K562 (cell line): ENCODE data around the gene MMP1. TPM values are rescaled to one million over a fixed set of nuclear protein-coding genes. Genes with fewer than 3 reads are reported as not detected.

Experiments
- polyA plus RNA-seq, 8 experiments: library from polyadenylated mRNA; depleted of rRNA in 4 of 8; stranded (reverse) in 5 of 8; unstranded in 3 of 8; fragments of >200 nt; fragmentation: Nextera tagmentation in 2 of 8; fragmentation: Illumina TruSeq in 1 of 8; extraction: Ambion mirVana in 2 of 8; extraction: Trizol in 1 of 8; gene quantifications; 2 replicates each; pipeline versions ENCODE4 v1.2.1 to v1.2.3, GENCODE V29; 2011 to 2014; ENCODE audit warnings: inconsistent platforms in 1 of 8, missing spikeins in 1 of 8
- total RNA-seq, 7 experiments: library from RNA; depleted of rRNA in 6 of 7; stranded (reverse); fragments of >200 nt in 6 of 7; fragmentation: Illumina TruSeq in 2 of 7; extraction: Trizol in 2 of 7; gene quantifications; 2 replicates each; pipeline versions ENCODE4 v1.2.1 to v1.2.3, GENCODE V29; 2011 to 2021; ENCODE audit warnings: low replicate concordance in 1 of 7

MMP1 gene
- total and polyA plus RNA-seq, 9 of the 15 experiments (the other 6 are each of a cell fraction or from before 2014, with no cell fraction given): 0.06 to 0.33 (median 0.15) TPM; not detected in 2

Other genes with a start within 250 kb of the MMP1 start
- gene MMP20, start 172.8 kb downstream of the MMP1 start, total RNA-seq (2014; rRNA removed): not detected in 2 replicates
- not detected in 2 replicates for gene MMP20, start 172.8 kb downstream of the MMP1 start, total RNA-seq (2014; rRNA removed; fragmentation: Illumina TruSeq; extraction: Trizol)
- gene MMP20, start 172.8 kb downstream of the MMP1 start, total RNA-seq (2015; rRNA removed; fragmentation: Illumina TruSeq; extraction: Trizol): not detected in 2 replicates
- gene MMP20, start 172.8 kb downstream of the MMP1 start, total RNA-seq (2021): not detected in 2 replicates
- not detected in 2 replicates for gene MMP20, start 172.8 kb downstream of the MMP1 start, polyA plus RNA-seq (2011; rRNA removed)
- not detected in 2 replicates for gene MMP20, start 172.8 kb downstream of the MMP1 start, polyA plus RNA-seq (2014; fragmentation: Illumina TruSeq; extraction: Trizol)
- gene MMP20, start 172.8 kb downstream of the MMP1 start, polyA plus RNA-seq (2014; fragmentation: Nextera tagmentation; extraction: Ambion mirVana): not detected
- gene MMP20, start 172.8 kb downstream of the MMP1 start, polyA plus RNA-seq (2014; rRNA removed): not detected in 2 replicates
- gene MMP27, start 92.4 kb downstream of the MMP1 start, total RNA-seq (2014; rRNA removed): not detected in 2 replicates
- not detected in 2 replicates for gene MMP27, start 92.4 kb downstream of the MMP1 start, total RNA-seq (2014; rRNA removed; fragmentation: Illumina TruSeq; extraction: Trizol)
- not detected in 2 replicates for gene MMP27, start 92.4 kb downstream of the MMP1 start, total RNA-seq (2015; rRNA removed; fragmentation: Illumina TruSeq; extraction: Trizol)
- not detected in 2 replicates for gene MMP27, start 92.4 kb downstream of the MMP1 start, total RNA-seq (2021)
- not detected in 2 replicates for gene MMP27, start 92.4 kb downstream of the MMP1 start, polyA plus RNA-seq (2011; rRNA removed)
- gene MMP27, start 92.4 kb downstream of the MMP1 start, polyA plus RNA-seq (2014; fragmentation: Illumina TruSeq; extraction: Trizol): not detected in 2 replicates
- gene MMP27, start 92.4 kb downstream of the MMP1 start, polyA plus RNA-seq (2014; fragmentation: Nextera tagmentation; extraction: Ambion mirVana): not detected
- gene MMP27, start 92.4 kb downstream of the MMP1 start, polyA plus RNA-seq (2014; rRNA removed): not detected in 2 replicates
- not detected in 2 replicates for gene MMP8, start 73.2 kb downstream of the MMP1 start, total RNA-seq (2014; rRNA removed)
- gene MMP8, start 73.2 kb downstream of the MMP1 start, total RNA-seq (2014; rRNA removed; fragmentation: Illumina TruSeq; extraction: Trizol): not detected in 2 replicates
- not detected in 2 replicates for gene MMP8, start 73.2 kb downstream of the MMP1 start, total RNA-seq (2015; rRNA removed; fragmentation: Illumina TruSeq; extraction: Trizol)
- gene MMP8, start 73.2 kb downstream of the MMP1 start, total RNA-seq (2021): not detected in 2 replicates
- gene MMP8, start 73.2 kb downstream of the MMP1 start, polyA plus RNA-seq (2011; rRNA removed): not detected in 2 replicates
- not detected in 2 replicates for gene MMP8, start 73.2 kb downstream of the MMP1 start, polyA plus RNA-seq (2014; fragmentation: Illumina TruSeq; extraction: Trizol)
- not detected for gene MMP8, start 73.2 kb downstream of the MMP1 start, polyA plus RNA-seq (2014; fragmentation: Nextera tagmentation; extraction: Ambion mirVana)
- gene MMP8, start 73.2 kb downstream of the MMP1 start, polyA plus RNA-seq (2014; rRNA removed): not detected in 2 replicates
- gene MMP10, start 17.5 kb downstream of the MMP1 start, total RNA-seq (2014; rRNA removed): not detected in 2 replicates
- gene MMP10, start 17.5 kb downstream of the MMP1 start, total RNA-seq (2014; rRNA removed; fragmentation: Illumina TruSeq; extraction: Trizol): not detected in 2 replicates
- gene MMP10, start 17.5 kb downstream of the MMP1 start, total RNA-seq (2015; rRNA removed; fragmentation: Illumina TruSeq; extraction: Trizol): not detected in 2 replicates
- not detected in 2 replicates for gene MMP10, start 17.5 kb downstream of the MMP1 start, total RNA-seq (2021)
- not detected in 2 replicates for gene MMP10, start 17.5 kb downstream of the MMP1 start, polyA plus RNA-seq (2011; rRNA removed)
- gene MMP10, start 17.5 kb downstream of the MMP1 start, polyA plus RNA-seq (2014; fragmentation: Illumina TruSeq; extraction: Trizol): not detected in 2 replicates
- gene MMP10, start 17.5 kb downstream of the MMP1 start, polyA plus RNA-seq (2014; fragmentation: Nextera tagmentation; extraction: Ambion mirVana): not detected
- gene MMP10, start 17.5 kb downstream of the MMP1 start, polyA plus RNA-seq (2014; rRNA removed): 0.15 TPM in 1 of 2 replicates, not detected in the other
- not detected in 2 replicates for gene MMP3, start 45.4 kb upstream of the MMP1 start, total RNA-seq (2014; rRNA removed)
- not detected in 2 replicates for gene MMP3, start 45.4 kb upstream of the MMP1 start, total RNA-seq (2014; rRNA removed; fragmentation: Illumina TruSeq; extraction: Trizol)
- gene MMP3, start 45.4 kb upstream of the MMP1 start, total RNA-seq (2015; rRNA removed; fragmentation: Illumina TruSeq; extraction: Trizol): not detected in 2 replicates
- gene MMP3, start 45.4 kb upstream of the MMP1 start, total RNA-seq (2021): not detected in 2 replicates
- not detected in 2 replicates for gene MMP3, start 45.4 kb upstream of the MMP1 start, polyA plus RNA-seq (2011; rRNA removed)
- gene MMP3, start 45.4 kb upstream of the MMP1 start, polyA plus RNA-seq (2014; fragmentation: Illumina TruSeq; extraction: Trizol): not detected in 2 replicates
- not detected for gene MMP3, start 45.4 kb upstream of the MMP1 start, polyA plus RNA-seq (2014; fragmentation: Nextera tagmentation; extraction: Ambion mirVana)
- gene MMP3, start 45.4 kb upstream of the MMP1 start, polyA plus RNA-seq (2014; rRNA removed): not detected in 2 replicates
- not detected in 2 replicates for gene MMP12, start 76.8 kb upstream of the MMP1 start, total RNA-seq (2014; rRNA removed)
- not detected in 2 replicates for gene MMP12, start 76.8 kb upstream of the MMP1 start, total RNA-seq (2014; rRNA removed; fragmentation: Illumina TruSeq; extraction: Trizol)
- not detected in 2 replicates for gene MMP12, start 76.8 kb upstream of the MMP1 start, total RNA-seq (2015; rRNA removed; fragmentation: Illumina TruSeq; extraction: Trizol)
- not detected in 2 replicates for gene MMP12, start 76.8 kb upstream of the MMP1 start, total RNA-seq (2021)
- not detected in 2 replicates for gene MMP12, start 76.8 kb upstream of the MMP1 start, polyA plus RNA-seq (2011; rRNA removed)
- not detected in 2 replicates for gene MMP12, start 76.8 kb upstream of the MMP1 start, polyA plus RNA-seq (2014; fragmentation: Illumina TruSeq; extraction: Trizol)
- gene MMP12, start 76.8 kb upstream of the MMP1 start, polyA plus RNA-seq (2014; fragmentation: Nextera tagmentation; extraction: Ambion mirVana): not detected
- gene MMP12, start 76.8 kb upstream of the MMP1 start, polyA plus RNA-seq (2014; rRNA removed): not detected in 2 replicates
- gene MMP13, start 157.6 kb upstream of the MMP1 start, total RNA-seq (2014; rRNA removed): not detected in 2 replicates
- not detected in 2 replicates for gene MMP13, start 157.6 kb upstream of the MMP1 start, total RNA-seq (2014; rRNA removed; fragmentation: Illumina TruSeq; extraction: Trizol)
- gene MMP13, start 157.6 kb upstream of the MMP1 start, total RNA-seq (2015; rRNA removed; fragmentation: Illumina TruSeq; extraction: Trizol): not detected in 2 replicates
- not detected in 2 replicates for gene MMP13, start 157.6 kb upstream of the MMP1 start, total RNA-seq (2021)
- gene MMP13, start 157.6 kb upstream of the MMP1 start, polyA plus RNA-seq (2011; rRNA removed): not detected in 2 replicates
- gene MMP13, start 157.6 kb upstream of the MMP1 start, polyA plus RNA-seq (2014; fragmentation: Illumina TruSeq; extraction: Trizol): not detected in 2 replicates
- gene MMP13, start 157.6 kb upstream of the MMP1 start, polyA plus RNA-seq (2014; fragmentation: Nextera tagmentation; extraction: Ambion mirVana): not detected
- not detected in 2 replicates for gene MMP13, start 157.6 kb upstream of the MMP1 start, polyA plus RNA-seq (2014; rRNA removed)